GM23338 (cell line): ENCODE data around the gene SLC36A2. TPM values are rescaled to one million over a fixed set of nuclear protein-coding genes. Genes with fewer than 3 reads are reported as not detected.
A peak's percentile ranks its signal among the peaks of the same experiment; 100 is the strongest.

Experiments used
- ATAC-seq: fragments of 200-7000 bp; cut with Tn5 transposase; 3 replicates; pipeline ENCODE4 v1.9.1; 2020
- DNase-seq: peaks from one replicate; pipeline ENCODE4 v3.0.0-alpha.2; 2015; ENCODE audit warnings: low spot score
- H2AFZ ChIP-seq: fragments of 200-600 bp; sonication (generic); 2 replicates; pipeline ENCODE4 v1.8.0; 2016; ENCODE audit warnings: antibody characterized with exemption, mild to moderate bottlenecking, moderate library complexity
- H3F3A ChIP-seq: fragments of 200-600 bp; sonication (generic); replicated peaks from 2 replicates; pipeline ENCODE4 v1.8.0; 2017; ENCODE audit warnings: antibody characterized with exemption, mixed run types, low read depth
- H3K27ac ChIP-seq: fragments of 200-600 bp; sonication (generic); 2 replicates; pipeline ENCODE4 v1.6.1; 2016; ENCODE audit warnings: low read depth
- H3K27me3 ChIP-seq: fragments of 200-600 bp; sonication (generic); 2 replicates; pipeline ENCODE4 v1.8.0; 2016; ENCODE audit warnings: mild to moderate bottlenecking, mixed run types, moderate library complexity; ENCODE audit not compliant: insufficient read depth
- H3K36me3 ChIP-seq: fragments of 200-600 bp; sonication (generic); 2 replicates; pipeline ENCODE4 v1.8.0; 2016; ENCODE audit warnings: mild to moderate bottlenecking; ENCODE audit not compliant: insufficient read depth
- H3K4me1 ChIP-seq: fragments of 200-600 bp; sonication (generic); 2 replicates; pipeline ENCODE4 v1.8.0; 2016; ENCODE audit warnings: mild to moderate bottlenecking, moderate library complexity; ENCODE audit not compliant: insufficient read depth
- H3K4me2 ChIP-seq: fragments of 200-600 bp; sonication (generic); 2 replicates; pipeline ENCODE4 v1.7.1; 2017; ENCODE audit warnings: mixed run types
- H3K4me3 ChIP-seq: fragments of 200-600 bp; sonication (generic); 2 replicates; pipeline ENCODE4 v1.6.1; 2016; ENCODE audit warnings: mixed run types
- H3K79me2 ChIP-seq: fragments of 200-600 bp; sonication (generic); replicated peaks from 2 replicates; pipeline ENCODE4 v1.8.0; 2017; ENCODE audit warnings: mild to moderate bottlenecking; ENCODE audit not compliant: insufficient read depth
- H3K9me2 ChIP-seq: fragments of 200-600 bp; sonication (generic); 2 replicates; pipeline ENCODE4 v1.8.0; 2017; ENCODE audit not compliant: insufficient read depth
- H4K20me1 ChIP-seq: fragments of 200-600 bp; sonication (generic); replicated peaks from 2 replicates; pipeline ENCODE4 v1.8.0; 2017; ENCODE audit warnings: mild to moderate bottlenecking; ENCODE audit not compliant: insufficient read depth
- H3K27ac Mint-ChIP-seq: 2 replicates; pipeline ENCODE4 v1.8.0; 2020; ENCODE audit warnings: inconsistent platforms, mild to moderate bottlenecking, moderate library complexity, mixed read lengths
- H3K27me3 Mint-ChIP-seq: 3 replicates; pipeline ENCODE4 v1.8.0; 2022; ENCODE audit warnings: low read depth, mild to moderate bottlenecking, moderate library complexity, mixed read lengths, inconsistent platforms; ENCODE audit not compliant: insufficient read depth, poor library complexity
- H3K36me3 Mint-ChIP-seq: 3 replicates; pipeline ENCODE4 v1.8.0; 2021; ENCODE audit warnings: low read depth, mild to moderate bottlenecking, inconsistent platforms, moderate library complexity, mixed read lengths
- H3K4me1 Mint-ChIP-seq: 3 replicates; pipeline ENCODE4 v1.8.0; 2020; ENCODE audit warnings: mild to moderate bottlenecking, inconsistent platforms, mixed read lengths
- H3K4me3 Mint-ChIP-seq: 3 replicates; pipeline ENCODE4 v1.8.0; 2021; ENCODE audit warnings: moderate library complexity, mild to moderate bottlenecking, inconsistent platforms, mixed read lengths
- H3K9me3 Mint-ChIP-seq: 3 replicates; pipeline ENCODE4 v1.8.0; 2020; ENCODE audit warnings: moderate library complexity, mild to moderate bottlenecking, inconsistent platforms, mixed read lengths
- CREB1 ChIP-seq: fragments of 250-450 bp; sonication (Bioruptor Pico); IDR thresholded peaks from 2 replicates; pipeline ENCODE4 v1.5.0; 2020; ENCODE audit warnings: low read depth, mild to moderate bottlenecking, moderate library complexity
- CTCF ChIP-seq, 2 experiments: fragments of 200-600 bp in 1 of 2; sonication (generic) in 1 of 2; conservative IDR thresholded peaks; 2 replicates each; pipeline versions ENCODE4 v1.5.1 to v1.6.1; 2016 to 2017; ENCODE audit warnings: antibody characterized with exemption in 2 of 2, low read depth in 2 of 2, mild to moderate bottlenecking in 2 of 2, moderate library complexity in 1 of 2
- ETS1 ChIP-seq: IDR thresholded peaks from 2 replicates; pipeline ENCODE4 v1.6.1; 2016; ENCODE audit warnings: antibody characterized with exemption
- EZH2 ChIP-seq: fragments of 200-600 bp; sonication (generic); IDR thresholded peaks from one replicate; pipeline ENCODE4 v1.8.0; 2017; ENCODE audit warnings: antibody characterized with exemption, mild to moderate bottlenecking, low read depth; ENCODE audit not compliant: unreplicated experiment
- NANOG ChIP-seq: IDR thresholded peaks from 2 replicates; pipeline ENCODE4 v1.6.1; 2016; ENCODE audit warnings: antibody characterized with exemption, borderline replicate concordance
- POLR2AphosphoS5 ChIP-seq: IDR thresholded peaks from 2 replicates; pipeline ENCODE4 v1.6.1; 2016; ENCODE audit warnings: antibody characterized with exemption, low read depth
- STAT1 ChIP-seq: IDR thresholded peaks from one replicate; pipeline ENCODE4 v1.6.1; 2016; ENCODE audit warnings: antibody characterized with exemption; ENCODE audit not compliant: unreplicated experiment
- ZNF114 ChIP-seq: fragments of 250-450 bp; sonication (Bioruptor Pico); IDR thresholded peaks from 2 replicates; pipeline ENCODE4 v1.5.0; 2020; ENCODE audit warnings: mild to moderate bottlenecking, moderate library complexity
- ZNF331 ChIP-seq: fragments of 250-450 bp; sonication (Bioruptor Pico); IDR thresholded peaks from 2 replicates; pipeline ENCODE4 v1.5.0; 2020; ENCODE audit warnings: low read depth, mild to moderate bottlenecking, moderate library complexity
- ZNF462 ChIP-seq: fragments of 250-450 bp; sonication (Bioruptor Pico); IDR thresholded peaks from 2 replicates; pipeline ENCODE4 v1.5.0; 2020; ENCODE audit warnings: mild to moderate bottlenecking, moderate library complexity
- long read RNA-seq: library from polyadenylated mRNA; unstranded; transcript quantifications from one replicate; pipeline ENCODE4 v2.0.0, GENCODE V29; 2020; ENCODE audit not compliant: unreplicated experiment
- polyA plus RNA-seq: library from polyadenylated mRNA; unstranded; fragments of >200 nt; fragmentation: Nextera tagmentation; extraction: Ambion mirVana; gene quantifications from 2 replicates; pipeline ENCODE4 v1.2.1, GENCODE V29; 2016
- total RNA-seq: library from RNA; depleted of rRNA; stranded (reverse); fragments of >200 nt; shearing (Covaris generic); gene quantifications from 2 replicates; pipeline ENCODE4 v1.2.3, GENCODE V29; 2014; rRNA removed

SLC36A2 gene
- total RNA-seq (not detected in 2 replicates), polyA plus RNA-seq (0.08 TPM in 1 of 2 replicates, not detected in the other)
- long read RNA-seq, partial matches to known transcripts: 2 of 2 reads
- long read RNA-seq, other reads (novel, unspliced or antisense): 0 of 2 reads

GRCh38 chr5:151347369-151347768 is at the start of gene SLC36A2:
SLC36A2 (minus strand) TSS chr5:151347559; CDS start chr5:151347460, 99 bp downstream.
- H3K27ac ChIP-seq: no peak within 1 kb of the TSS
- TF ChIP-seq ZNF331 (CRISPR knock-in tag) (no peak), NANOG (no peak), ZNF114 (CRISPR knock-in tag) (no peak), EZH2 (no peak), ETS1 (no peak), CREB1 (CRISPR knock-in tag) (no peak), CTCF (conservative IDR thresholded peaks at IDR 0.05; ENCODE audit: low read depth in 2 of 2) (no peak)
- no peak within 1 kb of the TSS for H3K4me2 ChIP-seq
- no peaks in the 10 kb centered on the region for H3K9me2 ChIP-seq
- no peaks in the 10 kb centered on the region for H3K36me3 ChIP-seq
- H3K4me3 ChIP-seq: no peak within 1 kb of the TSS
- H3K27me3 ChIP-seq: no peaks in the 10 kb centered on the region
- Mint-ChIP-seq H3K4me3 (no peak within 1 kb of the TSS), H3K36me3 (no peaks in the 10 kb centered on the region), H3K27me3 (peaks cover 5% of the 10 kb centered on the region), H3K4me1 (peaks cover 38% of the 10 kb centered on the region), H3K9me3 (no peaks in the 10 kb centered on the region), H3K27ac (no peak within 1 kb of the TSS; the same call in 1 of the 2 replicates)
- no peak; the same call in 2 of the 3 replicates for ATAC-seq
- no peaks in the 10 kb centered on the region for H3K79me2 ChIP-seq
- peaks cover 22% of the 10 kb centered on the region for H3K4me1 ChIP-seq
- no peaks in the 10 kb centered on the region for H4K20me1 ChIP-seq
- H3F3A ChIP-seq: no peaks in the 10 kb centered on the region
- H2AFZ ChIP-seq: 0 out of 2 replicates have a peak within 1 kb of the TSS, but pooled peaks have one; percentile 79
- DNase-seq: no peak

GRCh38 chr5:151388960-151389359 is 41.6 kb upstream of the SLC36A2 start:
- H3K27ac ChIP-seq: no peak overlapping the region
- H4K20me1 ChIP-seq: no peaks in the 10 kb centered on the region
- Mint-ChIP-seq H3K36me3 (peaks cover 18% of the 10 kb centered on the region; the same call in 2 of the 3 replicates), H3K4me1 (peaks cover 40% of the 10 kb centered on the region), H3K4me3 (no peak overlapping the region), H3K27me3 (peaks cover 5% of the 10 kb centered on the region), H3K27ac (no peak overlapping the region), H3K9me3 (peaks cover 32% of the 10 kb centered on the region)
- peaks cover 6% of the 10 kb centered on the region; the same call in 1 of the 2 replicates for H3F3A ChIP-seq
- ATAC-seq: no peak
- H3K9me2 ChIP-seq: peaks cover 15% of the 10 kb centered on the region
- H3K4me2 ChIP-seq: no peak overlapping the region; the same call in 1 of the 2 replicates
- H3K79me2 ChIP-seq: no peaks in the 10 kb centered on the region
- peaks cover 34% of the 10 kb centered on the region for H3K4me1 ChIP-seq
- no peaks in the 10 kb centered on the region; the same call in 1 of the 2 replicates for H3K36me3 ChIP-seq
- H3K4me3 ChIP-seq: no peak overlapping the region
- no peaks in the 10 kb centered on the region for H3K27me3 ChIP-seq
- DNase-seq: no peak
- H2AFZ ChIP-seq: 0 out of 2 replicates have a peak overlapping the region, but pooled peaks have one; percentile 20
- TF ChIP-seq POLR2AphosphoS5 (no peak), CTCF (conservative IDR thresholded peaks at IDR 0.05; ENCODE audit: low read depth in 2 of 2) (no peak), ZNF462 (CRISPR knock-in tag) (no peak), STAT1 (no peak), CREB1 (CRISPR knock-in tag) (no peak)
